Naive thymus-derived CD4-positive, alpha-beta T cell (primary cell): ENCODE measurements around the gene C1QTNF7. TPM values are rescaled to one million over a fixed set of nuclear protein-coding genes. Genes with fewer than 3 reads are reported as not detected.

Experiments used
- ATAC-seq: fragments of 150-1000 bp; cut with Tn5 transposase; 2 replicates; pipeline ENCODE4 v1.10.0; 2021; ENCODE audit warnings: mild to moderate bottlenecking, moderate library complexity
- CTCF ChIA-PET: fragments of 350-600 bp; sonication (Branson Sonifier 250); formaldehyde crosslinking; loops from one replicate; lab custom pipeline; 2021; ENCODE audit warnings: antibody characterized with exemption; lab: Charles Lee
- POLR2A ChIA-PET: fragments of 350-600 bp; sonication (Branson Sonifier 250); formaldehyde crosslinking; loops from one replicate; lab custom pipeline; 2021; ENCODE audit warnings: antibody characterized with exemption, inconsistent platforms; lab: Charles Lee
- DNase-seq, 9 donors: peaks; one replicate each; pipeline versions ENCODE4 v3.0.0 to v3.0.0-alpha.2; 2020 to 2022; ENCODE audit warnings: mixed read lengths in 1 of 9
- H3K27ac ChIP-seq: one replicate; pipeline ENCODE4 v1.7.0; 2013; ENCODE audit warnings: mild to moderate bottlenecking, low read depth, low read length, moderate library complexity
- H3K27me3 ChIP-seq, 2 donors: one replicate each; pipeline ENCODE4 v1.7.0; 2013; ENCODE audit warnings: low read length in 2 of 2, mild to moderate bottlenecking in 2 of 2, moderate library complexity in 2 of 2; ENCODE audit not compliant: control insufficient read depth in 2 of 2, insufficient read depth in 2 of 2
- H3K36me3 ChIP-seq, 3 experiments: 1 replicate in 2 of 3; 2 replicates in 1 of 3; pipeline ENCODE4 v1.7.0; 2013; ENCODE audit warnings: low read length in 3 of 3, mild to moderate bottlenecking in 3 of 3, moderate library complexity in 1 of 3; ENCODE audit not compliant: insufficient read depth in 3 of 3, control insufficient read depth in 2 of 3
- H3K4me1 ChIP-seq, 2 donors: one replicate each; pipeline ENCODE4 v1.7.0; 2013; ENCODE audit warnings: low read length in 2 of 2, mild to moderate bottlenecking in 2 of 2, moderate library complexity in 1 of 2; ENCODE audit not compliant: control insufficient read depth in 2 of 2, insufficient read depth in 2 of 2
- H3K4me3 ChIP-seq: 2 replicates; pipeline ENCODE4 v1.7.0; 2013; ENCODE audit warnings: mild to moderate bottlenecking, low read length
- H3K9me3 ChIP-seq, 3 experiments: 1 replicate in 2 of 3; 2 replicates in 1 of 3; pipeline ENCODE4 v1.7.0; 2013; ENCODE audit warnings: low read length in 3 of 3; ENCODE audit not compliant: control insufficient read depth in 2 of 3
- H3K27ac Mint-ChIP-seq, 9 donors: one replicate each; pipeline ENCODE4 v1.8.0; 2020 to 2022; ENCODE audit warnings: mixed read lengths in 9 of 9, mild to moderate bottlenecking in 8 of 9, moderate library complexity in 5 of 9, inconsistent platforms in 2 of 9
- H3K27me3 Mint-ChIP-seq, 5 donors: one replicate each; pipeline ENCODE4 v1.8.0; 2021 to 2022; ENCODE audit warnings: mixed read lengths in 5 of 5, mild to moderate bottlenecking in 1 of 5
- H3K36me3 Mint-ChIP-seq, 5 donors: one replicate each; pipeline ENCODE4 v1.8.0; 2020 to 2022; ENCODE audit warnings: mixed read lengths in 5 of 5, mild to moderate bottlenecking in 3 of 5, inconsistent platforms in 1 of 5
- H3K4me1 Mint-ChIP-seq, 7 donors: one replicate each; pipeline ENCODE4 v1.8.0; 2020 to 2022; ENCODE audit warnings: mixed read lengths in 7 of 7, mild to moderate bottlenecking in 3 of 7, inconsistent platforms in 1 of 7
- H3K4me3 Mint-ChIP-seq, 10 donors: one replicate each; pipeline ENCODE4 v1.8.0; 2020 to 2022; ENCODE audit warnings: mild to moderate bottlenecking in 10 of 10, mixed read lengths in 10 of 10, moderate library complexity in 6 of 10, inconsistent platforms in 2 of 10
- H3K9me3 Mint-ChIP-seq, 11 donors: one replicate each; pipeline ENCODE4 v1.8.0; 2020 to 2022; ENCODE audit warnings: mixed read lengths in 11 of 11, mild to moderate bottlenecking in 4 of 11, inconsistent platforms in 1 of 11, moderate library complexity in 1 of 11
- intact Hi-C, 2 donors: fragments of 100-400 bp; cut with micrococcal nuclease; formaldehyde crosslinking; loops; one replicate each; pipeline ENCODE4 v1.15.1; 2023
- polyA plus RNA-seq, 2 donors: library from polyadenylated mRNA; unstranded; fragments of 300-500 nt; fragmentation: Illumina TruSeq; gene quantifications; one replicate each; pipeline ENCODE4 v1.2.3, GENCODE V29; 2021
- total RNA-seq, 6 experiments: library from RNA in 5 of 6; stranded (reverse) in 5 of 6; gene quantifications; 1 replicate in 5 of 6; 2 replicates in 1 of 6; pipeline ENCODE4 v1.2.3 and lab custom pipeline; 2021 to 2026

Gene C1QTNF7
- total and polyA plus RNA-seq, 7 experiments from 2014 or later, result 0.27 TPM; not detected in 6

GRCh38 chr4:15482842-15483241 is 55.0 kb downstream of the C1QTNF7 start:
- H3K27ac ChIP-seq, result no peak overlapping the region
- peaks cover 0 to 12% (median 3%) of the 10 kb centered on the region in 5 donors for H3K36me3 Mint-ChIP-seq
- H3K4me3 Mint-ChIP-seq, result no peak overlapping the region
- ChIA-PET POLR2A (no interaction called here), CTCF (no interaction called here)
- H3K9me3 Mint-ChIP-seq, result peaks cover 0 to 42% (median 19%) of the 10 kb centered on the region in 11 donors
- H3K9me3 ChIP-seq, result peaks cover 0 to 4% (median 0%) of the 10 kb centered on the region in 3 experiments
- no peak overlapping the region for H3K27ac Mint-ChIP-seq
- DNase-seq (no peak), ATAC-seq (no peak)
- H3K4me1 Mint-ChIP-seq, result no peaks in the 10 kb centered on the region
- H3K4me3 ChIP-seq, result no peak overlapping the region
- intact Hi-C loops, result no loop called here
- H3K27me3 ChIP-seq, result no peaks in the 10 kb centered on the region
- H3K4me1 ChIP-seq, result no peaks in the 10 kb centered on the region
- H3K36me3 ChIP-seq, result no peaks in the 10 kb centered on the region
- H3K27me3 Mint-ChIP-seq, result peaks cover 0 to 27% (median 0%) of the 10 kb centered on the region in 5 donors

DNA sequence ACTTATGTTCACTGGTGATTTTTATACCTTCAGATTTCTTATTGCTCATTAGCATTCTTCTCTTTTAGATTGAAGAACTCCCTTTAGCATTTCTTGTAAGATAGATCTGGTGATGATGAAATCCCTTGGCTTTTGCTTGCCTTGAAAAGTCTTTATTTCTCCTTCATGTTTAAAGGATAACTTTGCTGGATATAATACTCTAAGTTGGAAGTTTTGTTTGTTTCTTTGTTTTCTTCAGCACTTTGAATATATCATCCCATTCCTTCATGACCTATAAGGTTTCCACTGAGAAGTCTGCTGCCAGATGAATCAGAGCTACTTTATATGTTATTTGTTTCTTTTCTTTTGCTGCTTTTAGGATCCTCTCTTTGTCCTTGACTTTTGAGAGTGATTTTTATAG is 60.3 kb downstream of the C1QTNF7 start:
- POLR2A ChIA-PET, result no interaction called here
- CTCF ChIA-PET, result no interaction called here
- Mint-ChIP-seq H3K9me3 (peaks cover 2 to 76% (median 34%) of the 10 kb centered on the region in 11 donors), H3K4me1 (no peaks in the 10 kb centered on the region), H3K4me3 (no peak overlapping the region), H3K36me3 (peaks cover 0 to 24% (median 22%) of the 10 kb centered on the region in 5 donors), H3K27me3 (peaks cover 0 to 40% (median 4%) of the 10 kb centered on the region in 5 donors), H3K27ac (no peak overlapping the region)
- DNase-seq, result no peak
- Histone ChIP-seq H3K36me3 (no peaks in the 10 kb centered on the region), H3K4me3 (no peak overlapping the region), H3K27me3 (no peaks in the 10 kb centered on the region), H3K27ac (no peak overlapping the region), H3K9me3 (peaks cover 0 to 15% (median 0%) of the 10 kb centered on the region in 3 experiments), H3K4me1 (no peaks in the 10 kb centered on the region)
- intact Hi-C loops, result no loop called here
- no peak for ATAC-seq

DNA sequence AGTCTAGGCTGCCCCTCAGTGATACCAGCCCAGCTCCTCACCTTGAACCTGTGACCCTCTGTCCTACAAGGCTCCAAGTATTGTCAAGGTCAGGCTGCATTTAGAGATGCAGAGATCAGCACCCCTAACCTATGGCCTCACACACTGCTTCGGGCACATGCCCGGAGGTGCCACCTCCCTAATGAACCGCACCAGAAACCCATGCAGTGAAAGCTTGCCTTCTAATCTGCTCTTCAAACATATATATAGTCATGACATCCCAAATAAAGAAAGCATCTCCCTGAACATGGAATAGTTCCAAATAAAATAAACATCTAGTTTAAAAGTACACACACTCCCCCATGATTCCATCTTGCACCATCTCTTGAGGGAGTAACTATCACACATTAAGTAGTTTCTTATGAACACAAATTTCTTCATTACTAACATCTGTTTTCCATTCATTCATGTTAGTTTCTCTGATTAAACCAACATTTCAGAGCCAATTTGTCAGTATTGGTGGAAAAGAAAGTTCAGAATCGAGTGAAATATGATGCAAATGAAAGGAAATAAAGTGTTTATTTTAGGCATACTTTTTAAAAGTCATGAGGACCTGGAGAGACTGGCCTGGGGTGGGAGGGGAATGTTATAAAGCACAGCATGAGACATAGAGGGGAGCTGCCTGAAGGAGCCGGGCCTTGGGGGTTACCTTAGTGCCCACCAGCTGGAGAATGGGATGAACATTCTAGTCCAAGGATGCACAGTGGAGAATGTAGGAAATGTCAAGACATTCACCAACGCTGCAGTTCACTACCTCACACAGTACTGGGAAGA is 61.0 kb downstream of the C1QTNF7 start:
- intact Hi-C loops, result no loop called here
- Histone ChIP-seq H3K27me3 (no peaks in the 10 kb centered on the region), H3K27ac (no peak overlapping the region), H3K9me3 (peaks cover 0 to 15% (median 0%) of the 10 kb centered on the region in 3 experiments), H3K4me1 (no peaks in the 10 kb centered on the region), H3K36me3 (no peaks in the 10 kb centered on the region), H3K4me3 (no peak overlapping the region)
- H3K9me3 Mint-ChIP-seq, result peaks cover 2 to 74% (median 34%) of the 10 kb centered on the region in 11 donors
- peaks cover 0 to 23% (median 22%) of the 10 kb centered on the region in 5 donors for H3K36me3 Mint-ChIP-seq
- H3K4me1 Mint-ChIP-seq, result no peaks in the 10 kb centered on the region
- ATAC-seq (no peak), DNase-seq (no peak)
- ChIA-PET POLR2A (no interaction called here), CTCF (no interaction called here)
- no peak overlapping the region for H3K4me3 Mint-ChIP-seq
- H3K27me3 Mint-ChIP-seq, result peaks cover 0 to 39% (median 4%) of the 10 kb centered on the region in 5 donors
- H3K27ac Mint-ChIP-seq, result no peak overlapping the region

- CTCF ChIA-PET, result no interaction called here
- POLR2A ChIA-PET, result no interaction called here
Measured at GRCh38 chr4:15489551-15489950, 61.7 kb downstream of the C1QTNF7 start.

GRCh38 chr4:15493411-15493810 is 65.6 kb downstream of the C1QTNF7 start:
- Histone ChIP-seq H3K9me3 (peaks cover 0 to 8% (median 0%) of the 10 kb centered on the region in 3 experiments), H3K27me3 (no peaks in the 10 kb centered on the region), H3K4me1 (no peaks in the 10 kb centered on the region), H3K27ac (no peak overlapping the region), H3K36me3 (no peaks in the 10 kb centered on the region), H3K4me3 (no peak overlapping the region)
- ATAC-seq, result no peak
- ChIA-PET POLR2A (no interaction called here), CTCF (no interaction called here)
- Mint-ChIP-seq H3K36me3 (peaks cover 0 to 29% (median 24%) of the 10 kb centered on the region in 5 donors), H3K27me3 (peaks cover 0 to 17% (median 6%) of the 10 kb centered on the region in 5 donors), H3K9me3 (peaks cover 8 to 42% (median 21%) of the 10 kb centered on the region in 11 donors), H3K27ac (no peak overlapping the region), H3K4me3 (no peak overlapping the region), H3K4me1 (no peaks in the 10 kb centered on the region)
- no peak for DNase-seq
- intact Hi-C loops, result no loop called here

More at GRCh38 chr4:15489551-15489950, 61.7 kb downstream of the C1QTNF7 start:
- ATAC-seq (no peak), DNase-seq (no peak)
- Mint-ChIP-seq H3K36me3 (peaks cover 0 to 20% (median 17%) of the 10 kb centered on the region in 5 donors), H3K4me3 (no peak overlapping the region), H3K27me3 (peaks cover 0 to 32% (median 4%) of the 10 kb centered on the region in 5 donors), H3K27ac (no peak overlapping the region), H3K9me3 (peaks cover 2 to 67% (median 31%) of the 10 kb centered on the region in 11 donors), H3K4me1 (no peaks in the 10 kb centered on the region)
- Histone ChIP-seq H3K9me3 (peaks cover 0 to 15% (median 0%) of the 10 kb centered on the region in 3 experiments), H3K27me3 (no peaks in the 10 kb centered on the region), H3K27ac (no peak overlapping the region), H3K36me3 (no peaks in the 10 kb centered on the region), H3K4me1 (no peaks in the 10 kb centered on the region), H3K4me3 (no peak overlapping the region)
- intact Hi-C loops, result no loop called here

DNA sequence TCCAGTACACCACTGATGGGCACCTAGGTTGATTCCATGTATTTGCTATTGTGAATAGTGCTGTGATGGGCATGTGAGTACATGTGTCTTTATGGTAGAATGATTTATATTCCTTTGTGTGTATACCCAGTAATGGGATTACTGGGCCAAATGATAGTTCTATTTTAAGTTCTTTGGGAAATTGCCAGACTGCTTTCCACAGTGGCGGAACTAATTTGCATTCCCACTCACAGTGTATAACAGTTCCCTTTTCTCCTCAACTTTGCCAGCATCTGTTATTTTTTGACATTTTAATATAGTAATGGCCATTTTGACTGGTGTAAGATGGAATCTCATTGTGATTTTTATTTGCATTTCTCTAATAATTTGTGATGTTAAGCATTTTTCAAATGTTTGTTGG is 67.8 kb downstream of the C1QTNF7 start:
- Histone ChIP-seq H3K27me3 (no peaks in the 10 kb centered on the region), H3K27ac (no peak overlapping the region), H3K9me3 (no peaks in the 10 kb centered on the region), H3K4me1 (no peaks in the 10 kb centered on the region), H3K4me3 (no peak overlapping the region), H3K36me3 (no peaks in the 10 kb centered on the region)
- CTCF ChIA-PET, result no interaction called here
- DNase-seq (no peak), ATAC-seq (no peak)
- Mint-ChIP-seq H3K9me3 (peaks cover 2 to 21% (median 8%) of the 10 kb centered on the region in 11 donors), H3K27me3 (peaks cover 0 to 8% (median 4%) of the 10 kb centered on the region in 5 donors), H3K4me3 (no peak overlapping the region), H3K27ac (no peak overlapping the region), H3K36me3 (peaks cover 0 to 22% (median 8%) of the 10 kb centered on the region in 5 donors), H3K4me1 (no peaks in the 10 kb centered on the region)
- intact Hi-C loops, result no loop called here
- POLR2A ChIA-PET, result no interaction called here
